DND-41 (cell line): ENCODE measurements around the gene CDKN2B.

Experiments
- ATAC-seq: fragments of 200-7000 bp; cut with Tn5 transposase; 3 replicates; pipeline ENCODE4 v1.9.1; 2021; ENCODE audit warnings: low read depth; ENCODE audit not compliant: insufficient read depth
- DNase-seq: peaks from one replicate; pipeline ENCODE4 v3.0.0-alpha.2; 2020
- H2AFZ ChIP-seq: 2 replicates; pipeline ENCODE4 v1.6.0; 2012; ENCODE audit warnings: low read depth, low read length
- H3K27ac ChIP-seq: 2 replicates; pipeline ENCODE4 v1.5.1; 2012; ENCODE audit warnings: low read length, inconsistent platforms
- H3K27me3 ChIP-seq: fragments of 200-600 bp; sonication (generic); 2 replicates; pipeline ENCODE4 v1.6.0; 2012; ENCODE audit warnings: low read length, mild to moderate bottlenecking, inconsistent platforms; ENCODE audit not compliant: insufficient read depth, poor library complexity
- H3K36me3 ChIP-seq: 2 replicates; pipeline ENCODE4 v1.5.1; 2012; ENCODE audit warnings: low read length, inconsistent platforms; ENCODE audit not compliant: insufficient read depth
- H3K4me1 ChIP-seq: 2 replicates; pipeline ENCODE4 v1.5.1; 2012; ENCODE audit warnings: mild to moderate bottlenecking, low read length; ENCODE audit not compliant: insufficient read depth
- H3K4me2 ChIP-seq: 2 replicates; pipeline ENCODE4 v1.6.0; 2012; ENCODE audit warnings: mild to moderate bottlenecking, moderate library complexity, low read length, inconsistent platforms; ENCODE audit not compliant: insufficient read depth
- H3K4me3 ChIP-seq, 2 experiments: fragments of 200-600 bp in 1 of 2; shearing (Covaris generic) in 1 of 2; 2 replicates each; pipeline ENCODE4 v1.5.1; 2012 to 2016; ENCODE audit warnings: inconsistent platforms in 2 of 2, low read length in 2 of 2, mild to moderate bottlenecking in 2 of 2, low read depth in 1 of 2, moderate library complexity in 1 of 2
- H3K79me2 ChIP-seq: 2 replicates; pipeline ENCODE4 v1.6.0; 2012; ENCODE audit warnings: low read length, inconsistent platforms; ENCODE audit not compliant: insufficient read depth
- H3K9ac ChIP-seq: 2 replicates; pipeline ENCODE4 v1.6.0; 2012; ENCODE audit warnings: low read depth, mild to moderate bottlenecking, inconsistent platforms, low read length, moderate library complexity
- H3K9me3 ChIP-seq: 2 replicates; pipeline ENCODE4 v1.5.1; 2012; ENCODE audit warnings: low read length, moderate library complexity, mild to moderate bottlenecking, inconsistent platforms; ENCODE audit not compliant: insufficient read depth, severe bottlenecking
- H4K20me1 ChIP-seq: 2 replicates; pipeline ENCODE4 v1.6.0; 2012; ENCODE audit warnings: low read length; ENCODE audit not compliant: insufficient read depth
- EZH2 ChIP-seq: IDR thresholded peaks from 3 replicates; pipeline ENCODE4 v1.6.1; 2012; ENCODE audit warnings: borderline replicate concordance, low read depth, mild to moderate bottlenecking, moderate library complexity, low read length, inconsistent platforms; ENCODE audit not compliant: severe bottlenecking
- TF ChIP-seq, protein P1 (sequence below): IDR thresholded peaks from 2 replicates; pipeline ENCODE4 v1.5.1; 2012; ENCODE audit warnings: borderline replicate concordance, low read length, moderate library complexity, mild to moderate bottlenecking; ENCODE audit not compliant: poor library complexity, severe bottlenecking; ENCODE audit errors: extremely low read depth

The CDKN2B gene

GRCh38 chr9:22054529-22054928 is 45.4 kb upstream of the CDKN2B start:
- H3K9me3 ChIP-seq = no peaks in the 10 kb centered on the region
- no peak for ATAC-seq
- H4K20me1 ChIP-seq = no peaks in the 10 kb centered on the region
- peaks cover 74% of the 10 kb centered on the region for H3K36me3 ChIP-seq
- no peak overlapping the region for H3K4me3 ChIP-seq
- no peak overlapping the region for H3K4me2 ChIP-seq
- H3K27me3 ChIP-seq = no peaks in the 10 kb centered on the region
- no peak for DNase-seq
- no peak overlapping the region for H3K27ac ChIP-seq
- no peak overlapping the region for H2AFZ ChIP-seq
- TF ChIP-seq EZH2 = no peak
- TF ChIP-seq, protein P1, sequence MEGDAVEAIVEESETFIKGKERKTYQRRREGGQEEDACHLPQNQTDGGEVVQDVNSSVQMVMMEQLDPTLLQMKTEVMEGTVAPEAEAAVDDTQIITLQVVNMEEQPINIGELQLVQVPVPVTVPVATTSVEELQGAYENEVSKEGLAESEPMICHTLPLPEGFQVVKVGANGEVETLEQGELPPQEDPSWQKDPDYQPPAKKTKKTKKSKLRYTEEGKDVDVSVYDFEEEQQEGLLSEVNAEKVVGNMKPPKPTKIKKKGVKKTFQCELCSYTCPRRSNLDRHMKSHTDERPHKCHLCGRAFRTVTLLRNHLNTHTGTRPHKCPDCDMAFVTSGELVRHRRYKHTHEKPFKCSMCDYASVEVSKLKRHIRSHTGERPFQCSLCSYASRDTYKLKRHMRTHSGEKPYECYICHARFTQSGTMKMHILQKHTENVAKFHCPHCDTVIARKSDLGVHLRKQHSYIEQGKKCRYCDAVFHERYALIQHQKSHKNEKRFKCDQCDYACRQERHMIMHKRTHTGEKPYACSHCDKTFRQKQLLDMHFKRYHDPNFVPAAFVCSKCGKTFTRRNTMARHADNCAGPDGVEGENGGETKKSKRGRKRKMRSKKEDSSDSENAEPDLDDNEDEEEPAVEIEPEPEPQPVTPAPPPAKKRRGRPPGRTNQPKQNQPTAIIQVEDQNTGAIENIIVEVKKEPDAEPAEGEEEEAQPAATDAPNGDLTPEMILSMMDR = no peak
- peaks cover 22% of the 10 kb centered on the region for H3K4me1 ChIP-seq
- H3K79me2 ChIP-seq = no peaks in the 10 kb centered on the region
- H3K9ac ChIP-seq = no peak overlapping the region

GRCh38 chr9:22054076-22054475 is 45.0 kb upstream of the CDKN2B start:
- no peak for DNase-seq
- no peaks in the 10 kb centered on the region for H4K20me1 ChIP-seq
- no peak overlapping the region for H3K9ac ChIP-seq
- H2AFZ ChIP-seq = no peak overlapping the region
- no peak for ATAC-seq
- H3K4me3 ChIP-seq = no peak overlapping the region
- H3K36me3 ChIP-seq = peaks cover 74% of the 10 kb centered on the region
- TF ChIP-seq, protein P1 = no peak
- no peak for TF ChIP-seq EZH2
- no peaks in the 10 kb centered on the region for H3K79me2 ChIP-seq
- H3K4me2 ChIP-seq = no peak overlapping the region
- no peaks in the 10 kb centered on the region for H3K9me3 ChIP-seq
- H3K27ac ChIP-seq = no peak overlapping the region
- H3K4me1 ChIP-seq = peaks cover 26% of the 10 kb centered on the region
- no peaks in the 10 kb centered on the region for H3K27me3 ChIP-seq

DNA sequence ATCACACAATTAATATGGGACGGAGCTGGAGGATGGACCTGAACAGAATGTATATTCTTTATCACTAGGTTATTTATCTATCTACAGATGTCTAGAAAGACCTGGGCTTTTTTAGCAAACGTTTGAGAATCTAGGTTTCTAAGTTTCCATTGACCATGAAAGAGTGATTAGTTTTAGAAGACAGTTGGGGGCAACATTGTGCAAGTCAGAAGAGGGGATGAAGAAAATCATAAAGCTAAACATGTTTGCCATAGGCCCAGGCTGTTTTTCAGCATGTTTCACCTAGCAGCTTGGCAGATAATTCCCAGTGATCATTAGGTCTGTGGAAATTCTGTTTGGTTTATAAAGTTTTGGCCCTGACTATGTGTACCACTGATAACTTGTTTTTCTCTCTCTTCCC is 44.1 kb upstream of the CDKN2B start:
- H3K36me3 ChIP-seq = peaks cover 71% of the 10 kb centered on the region
- H3K4me3 ChIP-seq = no peak overlapping the region
- H3K4me1 ChIP-seq = peaks cover 26% of the 10 kb centered on the region
- DNase-seq (no peak), ATAC-seq (no peak)
- H3K4me2 ChIP-seq = no peak overlapping the region
- H3K27ac ChIP-seq = no peak overlapping the region
- H4K20me1 ChIP-seq = no peaks in the 10 kb centered on the region
- no peak overlapping the region for H3K9ac ChIP-seq
- no peaks in the 10 kb centered on the region for H3K79me2 ChIP-seq
- H2AFZ ChIP-seq = no peak overlapping the region
- no peak for TF ChIP-seq EZH2
- TF ChIP-seq, protein P1 = no peak
- no peaks in the 10 kb centered on the region for H3K9me3 ChIP-seq
- H3K27me3 ChIP-seq = no peaks in the 10 kb centered on the region

- TF ChIP-seq EZH2 = no peak
- TF ChIP-seq, protein P1 = no peak
- Histone ChIP-seq H3K4me3 (no peak overlapping the region), H3K36me3 (peaks cover 72% of the 10 kb centered on the region), H3K9me3 (no peaks in the 10 kb centered on the region), H3K4me1 (peaks cover 26% of the 10 kb centered on the region), H2AFZ (no peak overlapping the region), H3K4me2 (no peak overlapping the region), H3K27me3 (no peaks in the 10 kb centered on the region), H3K9ac (no peak overlapping the region), H3K27ac (peak overlapping the region; percentile 7; the same call in 1 of the 2 replicates), H3K79me2 (no peaks in the 10 kb centered on the region), H4K20me1 (no peaks in the 10 kb centered on the region)
- no peak for ATAC-seq
- no peak for DNase-seq
Measured at GRCh38 chr9:22052376-22052945, 43.4 kb upstream of the CDKN2B start.
